Right atrium auricular region (tissue), 2 donors: ENCODE results near the gene DMAC1. TPM values are rescaled to one million over a fixed set of nuclear protein-coding genes. Genes with fewer than 3 reads are reported as not detected.

Source experiments
- DNase-seq: peaks from one replicate; pipeline ENCODE4 v3.0.0-alpha.2; 2019; ENCODE audit warnings: low spot score
- H3K27ac ChIP-seq, 2 donors: fragments of 200-600 bp; sonication (generic); 1 replicate in 1 of 2; 2 replicates in 1 of 2; pipeline ENCODE4 v1.5.1; 2016 to 2019
- H3K27me3 ChIP-seq, 2 donors: fragments of 200-600 bp; sonication (generic); one replicate each; pipeline versions ENCODE4 v1.5.1 to v1.6.0; 2017 to 2019
- H3K36me3 ChIP-seq: fragments of 200-600 bp; sonication (generic); one replicate; pipeline ENCODE4 v1.5.1; 2016
- H3K4me1 ChIP-seq, 2 donors: fragments of 200-600 bp; sonication (generic); one replicate each; pipeline versions ENCODE4 v1.5.1 to v1.6.0; 2017 to 2019
- H3K4me3 ChIP-seq, 2 donors: fragments of 200-600 bp; sonication (generic); 1 replicate in 1 of 2; 2 replicates in 1 of 2; pipeline ENCODE4 v1.5.1; 2017 to 2019; ENCODE audit warnings: mild to moderate bottlenecking in 1 of 2, moderate library complexity in 1 of 2
- H3K9me3 ChIP-seq, 2 donors: fragments of 200-600 bp; sonication (generic); one replicate each; pipeline ENCODE4 v1.5.1; 2019
- total RNA-seq, 2 donors: library from RNA; depleted of rRNA; stranded (reverse); fragments of >200 nt; gene quantifications; one replicate each; pipeline ENCODE4 v1.1.0, GENCODE V29; 2016
- TF ChIP-seq, protein P1 (sequence below), 2 donors: fragments of 200-600 bp; sonication (generic); IDR thresholded peaks; one replicate each; pipeline ENCODE4 v1.5.1; 2019; ENCODE audit warnings: antibody characterized with exemption in 2 of 2

The DMAC1 gene
- total RNA-seq, 2 donors from 2014 or later, result 21.0 to 30.7 TPM

DNA sequence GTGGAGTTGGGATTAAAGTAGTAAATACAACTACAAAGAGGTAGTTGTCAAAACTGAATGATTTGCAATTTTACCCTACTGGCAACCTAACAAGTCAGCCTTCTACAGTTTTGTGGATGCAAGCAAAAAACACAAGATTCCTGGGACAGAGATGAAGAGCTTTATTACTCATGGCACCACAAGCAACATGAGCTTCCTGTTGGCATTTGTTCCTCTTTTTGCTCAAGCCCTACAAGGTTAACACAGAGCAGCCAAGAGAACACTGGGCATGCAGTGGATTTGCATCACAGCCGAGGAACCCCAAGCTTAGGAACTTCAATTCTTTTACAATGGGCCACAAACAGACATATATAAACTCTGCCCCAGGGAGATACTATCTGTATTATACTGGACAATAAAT, 28.8 kb upstream of the DMAC1 start:
- Histone ChIP-seq H3K27ac (no peak overlapping the region), H3K4me3 (no peak overlapping the region), H3K9me3 (no peaks in the 10 kb centered on the region), H3K36me3 (no peaks in the 10 kb centered on the region), H3K27me3 (no peaks in the 10 kb centered on the region), H3K4me1 (no peaks in the 10 kb centered on the region)
- DNase-seq, result no peak
- TF ChIP-seq, protein P1, sequence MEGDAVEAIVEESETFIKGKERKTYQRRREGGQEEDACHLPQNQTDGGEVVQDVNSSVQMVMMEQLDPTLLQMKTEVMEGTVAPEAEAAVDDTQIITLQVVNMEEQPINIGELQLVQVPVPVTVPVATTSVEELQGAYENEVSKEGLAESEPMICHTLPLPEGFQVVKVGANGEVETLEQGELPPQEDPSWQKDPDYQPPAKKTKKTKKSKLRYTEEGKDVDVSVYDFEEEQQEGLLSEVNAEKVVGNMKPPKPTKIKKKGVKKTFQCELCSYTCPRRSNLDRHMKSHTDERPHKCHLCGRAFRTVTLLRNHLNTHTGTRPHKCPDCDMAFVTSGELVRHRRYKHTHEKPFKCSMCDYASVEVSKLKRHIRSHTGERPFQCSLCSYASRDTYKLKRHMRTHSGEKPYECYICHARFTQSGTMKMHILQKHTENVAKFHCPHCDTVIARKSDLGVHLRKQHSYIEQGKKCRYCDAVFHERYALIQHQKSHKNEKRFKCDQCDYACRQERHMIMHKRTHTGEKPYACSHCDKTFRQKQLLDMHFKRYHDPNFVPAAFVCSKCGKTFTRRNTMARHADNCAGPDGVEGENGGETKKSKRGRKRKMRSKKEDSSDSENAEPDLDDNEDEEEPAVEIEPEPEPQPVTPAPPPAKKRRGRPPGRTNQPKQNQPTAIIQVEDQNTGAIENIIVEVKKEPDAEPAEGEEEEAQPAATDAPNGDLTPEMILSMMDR (IDR thresholded peaks at IDR 0.05), result no peak

DNA sequence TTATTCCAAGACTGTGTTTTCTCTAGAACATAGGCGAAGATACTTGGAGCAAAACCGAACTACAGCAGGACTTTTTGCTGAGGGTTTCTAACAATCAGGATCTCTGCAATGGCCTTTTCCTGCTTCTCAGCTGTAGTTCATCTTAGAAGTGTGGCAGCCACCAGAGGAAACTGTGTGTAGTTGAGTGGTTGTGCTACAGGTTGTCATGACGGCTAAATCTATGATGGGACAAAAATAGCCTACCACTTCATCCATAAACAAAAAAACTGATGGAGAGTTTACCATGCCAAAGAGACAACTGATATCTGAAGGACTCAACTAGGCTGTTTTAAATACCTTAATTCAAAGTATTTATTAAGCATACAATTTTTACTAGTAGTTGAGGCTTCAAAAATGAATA, 28.2 kb upstream of the DMAC1 start:
- Histone ChIP-seq H3K4me3 (no peak overlapping the region), H3K4me1 (no peaks in the 10 kb centered on the region), H3K27ac (peak overlapping the region in 1 of 2 donors; percentile 42), H3K9me3 (no peaks in the 10 kb centered on the region), H3K27me3 (no peaks in the 10 kb centered on the region), H3K36me3 (no peaks in the 10 kb centered on the region)
- TF ChIP-seq, protein P1 (IDR thresholded peaks at IDR 0.05), result no peak
- DNase-seq, result no peak

DNA sequence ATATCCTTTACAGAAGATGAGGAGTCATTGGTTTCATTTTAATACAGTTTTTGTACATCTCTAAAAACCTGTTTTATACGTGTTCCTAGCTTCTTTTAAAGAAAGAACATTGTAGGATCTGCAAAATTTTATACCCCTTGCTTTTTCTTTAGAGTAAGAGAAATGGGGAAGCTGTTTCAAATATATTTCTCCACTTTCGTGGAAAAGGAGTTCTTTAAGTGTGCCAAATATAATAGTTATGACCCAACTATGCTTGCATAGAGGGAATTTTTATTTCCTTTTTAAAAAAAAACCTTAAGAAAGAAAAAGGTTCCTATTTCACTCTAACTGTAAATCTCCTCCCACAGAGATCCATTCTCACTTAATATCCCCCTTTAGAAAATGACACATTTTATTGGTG, 27.5 kb upstream of the DMAC1 start:
- TF ChIP-seq, protein P1 (IDR thresholded peaks at IDR 0.05), result no peak
- no peak overlapping the region for H3K27ac ChIP-seq
- no peaks in the 10 kb centered on the region for H3K36me3 ChIP-seq
- H3K27me3 ChIP-seq, result no peaks in the 10 kb centered on the region
- no peaks in the 10 kb centered on the region for H3K4me1 ChIP-seq
- DNase-seq, result no peak
- no peaks in the 10 kb centered on the region for H3K9me3 ChIP-seq
- H3K4me3 ChIP-seq, result no peak overlapping the region

DNA sequence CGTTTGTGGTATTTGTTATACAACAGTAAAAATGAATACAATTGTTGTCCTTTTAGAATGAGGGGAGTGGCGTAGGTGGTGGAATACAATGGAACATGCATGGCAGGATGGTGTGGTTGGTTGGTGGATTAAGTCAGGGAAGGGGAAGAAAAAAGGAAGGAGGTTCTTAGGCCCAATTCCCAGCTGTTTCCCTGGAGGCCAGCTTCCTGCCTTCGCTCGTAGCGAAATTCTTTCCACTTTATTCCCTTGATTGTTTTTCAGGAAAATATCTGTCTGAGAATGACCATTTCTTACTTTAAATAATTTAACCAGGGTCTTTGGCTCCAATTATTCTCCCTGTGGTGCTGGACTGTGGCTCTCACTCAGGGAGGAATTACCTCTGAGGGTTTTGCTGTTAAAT, 24.1 kb upstream of the DMAC1 start:
- TF ChIP-seq, protein P1 (IDR thresholded peaks at IDR 0.05), result no peak
- Histone ChIP-seq H3K9me3 (no peaks in the 10 kb centered on the region), H3K27me3 (no peaks in the 10 kb centered on the region)

DNA sequence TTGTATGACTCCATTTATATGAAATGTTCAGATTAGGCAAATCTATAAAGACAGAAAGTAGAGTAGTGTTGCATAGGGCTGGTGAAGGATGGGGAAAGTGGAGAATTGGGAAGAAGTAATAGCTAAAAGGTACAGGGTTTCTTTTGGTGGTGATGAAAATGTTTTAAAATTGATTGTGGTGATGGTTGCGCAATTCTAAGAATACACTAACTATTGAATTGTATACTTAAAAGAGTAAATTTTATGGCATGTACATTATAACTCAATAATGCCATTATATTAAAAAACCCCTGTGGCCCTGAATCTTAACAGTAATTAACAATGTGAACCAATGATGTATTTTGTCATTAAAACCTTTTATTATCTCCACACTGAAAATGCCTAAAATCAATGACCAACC, 20.4 kb upstream of the DMAC1 start:
- DNase-seq, result no peak
- no peak overlapping the region for H3K27ac ChIP-seq
- TF ChIP-seq, protein P1 (IDR thresholded peaks at IDR 0.05), result no peak

More for the DNA sequence above, 24.1 kb upstream of the DMAC1 start:
- H3K4me3 ChIP-seq, result no peak overlapping the region
- no peaks in the 10 kb centered on the region for H3K4me1 ChIP-seq
- no peaks in the 10 kb centered on the region for H3K36me3 ChIP-seq
- DNase-seq, result no peak
- H3K27ac ChIP-seq, result no peak overlapping the region

DNA sequence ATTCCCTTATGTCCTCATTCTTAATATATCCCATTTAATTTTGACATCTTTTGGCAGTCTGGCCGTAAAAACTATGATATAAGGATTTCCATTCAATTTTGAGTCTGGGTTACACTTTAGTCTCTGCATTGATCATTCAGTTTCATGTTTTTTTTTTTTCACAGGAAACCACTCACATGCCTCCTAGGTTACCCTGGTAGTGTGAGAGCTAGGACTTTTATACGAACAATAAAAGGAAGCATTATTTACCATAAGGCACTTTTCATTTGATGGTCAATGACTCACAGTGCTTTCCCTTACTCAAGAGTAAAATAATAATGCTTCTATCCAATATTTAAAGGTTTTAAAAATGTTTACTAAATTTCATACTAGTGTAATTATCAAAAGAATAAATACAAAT, 16.4 kb upstream of the DMAC1 start:
- H3K9me3 ChIP-seq, result no peaks in the 10 kb centered on the region
- no peaks in the 10 kb centered on the region for H3K36me3 ChIP-seq
- no peak overlapping the region for H3K4me3 ChIP-seq
- TF ChIP-seq, protein P1 (IDR thresholded peaks at IDR 0.05), result no peak
- H3K4me1 ChIP-seq, result no peaks in the 10 kb centered on the region
- no peaks in the 10 kb centered on the region for H3K27me3 ChIP-seq
- H3K27ac ChIP-seq, result no peak overlapping the region
- DNase-seq, result no peak

More for the DNA sequence above, 20.4 kb upstream of the DMAC1 start:
- Histone ChIP-seq H3K27me3 (no peaks in the 10 kb centered on the region), H3K36me3 (no peaks in the 10 kb centered on the region), H3K4me1 (no peaks in the 10 kb centered on the region), H3K4me3 (no peak overlapping the region), H3K9me3 (no peaks in the 10 kb centered on the region)
